ENCODE data around the gene SLC17A1. TPM values are rescaled to one million over a fixed set of nuclear protein-coding genes. Genes with fewer than 3 reads are reported as not detected.

Gene SLC17A1
- total RNA-seq, 6 experiments from 2014 or later = 10.5 to 22.8 (median 14.5) TPM

- Histone ChIP-seq H3K4me3 (no peak overlapping the region), H3K9me3 (no peaks in the 10 kb centered on the region), H3K27ac (no peak overlapping the region), H3K36me3 (no peaks in the 10 kb centered on the region), H3K27me3 (no peaks in the 10 kb centered on the region), H3K4me1 (no peaks in the 10 kb centered on the region)
- TF ChIP-seq CTCF (IDR thresholded peaks at IDR 0.05) (no peak), POLR2A (IDR thresholded peaks at IDR 0.05) (no peak)
- 80% methylated on average over 1 of the region's 1 CpG for WGBS (ENCODE audit: insufficient coverage, low coverage, low lambda C conversion rate, missing lambda C conversion rate)
- DNase-seq (no peak), ATAC-seq (no peak)
- intact Hi-C loops (cut with DNase I) = no loop called here
These were observed 37.9 kb downstream of the SLC17A1 start for GRCh38 chr6:25793970-25794369.

- Histone ChIP-seq H3K36me3 (no peaks in the 10 kb centered on the region), H3K4me3 (no peak overlapping the region), H3K9me3 (no peaks in the 10 kb centered on the region), H3K4me1 (no peaks in the 10 kb centered on the region), H3K27me3 (no peaks in the 10 kb centered on the region), H3K27ac (no peak overlapping the region)
- TF ChIP-seq POLR2A (IDR thresholded peaks at IDR 0.05) = no peak
- no peak for TF ChIP-seq CTCF (IDR thresholded peaks at IDR 0.05)
- 66% methylated on average over 3 of the region's 4 CpGs for WGBS (ENCODE audit: insufficient coverage, low coverage, low lambda C conversion rate, missing lambda C conversion rate)
- intact Hi-C loops (cut with DNase I) = no loop called here
- DNase-seq (no peak), ATAC-seq (no peak)
These were observed 39.8 kb downstream of the SLC17A1 start for GRCh38 chr6:25792016-25792415.

- intact Hi-C loops (cut with DNase I) = no loop called here
- no peaks in the 10 kb centered on the region for H3K9me3 ChIP-seq
These were observed 42.4 kb downstream of the SLC17A1 start for GRCh38 chr6:25789475-25789874.

GRCh38 chr6:25788305-25788922, 43.4 kb downstream of the SLC17A1 start:
- Histone ChIP-seq H3K27ac (no peak overlapping the region), H3K4me3 (no peak overlapping the region), H3K9me3 (no peaks in the 10 kb centered on the region), H3K4me1 (no peaks in the 10 kb centered on the region), H3K36me3 (no peaks in the 10 kb centered on the region), H3K27me3 (no peaks in the 10 kb centered on the region)
- intact Hi-C loops (cut with DNase I) = no loop called here
- peak; percentile 98 to 99 (median 99) for ATAC-seq
- peak; percentile 46 to 76 (median 59) for DNase-seq
- no peak for TF ChIP-seq POLR2A (IDR thresholded peaks at IDR 0.05)
- peak; percentile 47 to 67 (median 64) for TF ChIP-seq CTCF (IDR thresholded peaks at IDR 0.05)
- 40% methylated on average over 2 of the region's 4 CpGs for whole genome bisulfite sequencing (ENCODE audit: insufficient coverage, low coverage, low lambda C conversion rate, missing lambda C conversion rate)

More at GRCh38 chr6:25789475-25789874, 42.4 kb downstream of the SLC17A1 start:
- no peaks in the 10 kb centered on the region for H3K27me3 ChIP-seq
- DNase-seq = no peak
- no peaks in the 10 kb centered on the region for H3K4me1 ChIP-seq
- no peak for TF ChIP-seq POLR2A (IDR thresholded peaks at IDR 0.05)
- TF ChIP-seq CTCF (IDR thresholded peaks at IDR 0.05) = no peak
- H3K4me3 ChIP-seq = no peak overlapping the region
- no peaks in the 10 kb centered on the region for H3K36me3 ChIP-seq
- H3K27ac ChIP-seq = no peak overlapping the region
- ATAC-seq = no peak
- WGBS (ENCODE audit: insufficient coverage, low coverage, low lambda C conversion rate, missing lambda C conversion rate) = 87% methylated on average over 2 of the region's 2 CpGs

Data from right lobe of liver (tissue), 6 donors.